ENCODE measurements around the gene BATF3.

Gene BATF3

DNA sequence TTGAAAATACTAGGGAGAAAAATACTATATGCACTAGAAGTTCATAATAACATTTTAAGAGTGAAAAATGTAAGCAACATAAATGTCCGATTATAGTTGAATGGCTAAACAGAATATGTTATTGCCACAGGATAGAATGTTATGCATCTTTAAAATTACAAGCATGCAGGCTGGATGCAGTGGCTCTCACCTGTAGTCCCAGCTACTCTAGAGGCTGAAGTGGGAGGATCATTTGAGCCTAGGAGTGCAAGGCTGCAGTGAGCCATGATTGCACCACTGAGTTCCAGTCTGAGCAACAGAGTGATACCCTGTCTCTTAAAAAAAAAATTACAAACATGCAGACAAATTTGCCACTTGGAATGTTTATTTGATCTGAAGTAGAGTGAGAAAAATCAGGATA is 3.0 kb upstream of the BATF3 start:
- Histone ChIP-seq H3K27me3 (ENCODE audit: low read depth, low read length) (no peaks in the 10 kb centered on the region), H3K27ac (ENCODE audit: low read length) (no peak overlapping the region), H3K4me3 (ENCODE audit: low read depth in 1 of 2, low read length in 2 of 2) (no peak overlapping the region), H3K36me3 (ENCODE audit: control insufficient read depth in 1 of 2, insufficient read depth in 2 of 2, low read length in 2 of 2) (no peaks in the 10 kb centered on the region), H3K4me1 (ENCODE audit: control insufficient read depth in 1 of 2, insufficient read depth in 2 of 2, low read length in 2 of 2) (peaks cover 0 to 17% of the 10 kb centered on the region in 2 donors), H3K9me3 (ENCODE audit: control insufficient read depth in 1 of 2, low read length in 2 of 2) (no peaks in the 10 kb centered on the region)

- H3K4me1 ChIP-seq (ENCODE audit: control insufficient read depth in 1 of 2, insufficient read depth in 2 of 2, low read length in 2 of 2), result peaks cover 0 to 17% of the 10 kb centered on the region in 2 donors
- H3K4me3 ChIP-seq (ENCODE audit: low read depth in 1 of 2, low read length in 2 of 2), result no peak overlapping the region
- H3K9me3 ChIP-seq (ENCODE audit: control insufficient read depth in 1 of 2, low read length in 2 of 2), result no peaks in the 10 kb centered on the region
- no peaks in the 10 kb centered on the region for H3K36me3 ChIP-seq (ENCODE audit: control insufficient read depth in 1 of 2, insufficient read depth in 2 of 2, low read length in 2 of 2)
- no peaks in the 10 kb centered on the region for H3K27me3 ChIP-seq (ENCODE audit: low read depth, low read length)
- no peak overlapping the region for H3K27ac ChIP-seq (ENCODE audit: low read length)
Measured at GRCh38 chr1:212701910-212702309, 2.3 kb upstream of the BATF3 start.

DNA sequence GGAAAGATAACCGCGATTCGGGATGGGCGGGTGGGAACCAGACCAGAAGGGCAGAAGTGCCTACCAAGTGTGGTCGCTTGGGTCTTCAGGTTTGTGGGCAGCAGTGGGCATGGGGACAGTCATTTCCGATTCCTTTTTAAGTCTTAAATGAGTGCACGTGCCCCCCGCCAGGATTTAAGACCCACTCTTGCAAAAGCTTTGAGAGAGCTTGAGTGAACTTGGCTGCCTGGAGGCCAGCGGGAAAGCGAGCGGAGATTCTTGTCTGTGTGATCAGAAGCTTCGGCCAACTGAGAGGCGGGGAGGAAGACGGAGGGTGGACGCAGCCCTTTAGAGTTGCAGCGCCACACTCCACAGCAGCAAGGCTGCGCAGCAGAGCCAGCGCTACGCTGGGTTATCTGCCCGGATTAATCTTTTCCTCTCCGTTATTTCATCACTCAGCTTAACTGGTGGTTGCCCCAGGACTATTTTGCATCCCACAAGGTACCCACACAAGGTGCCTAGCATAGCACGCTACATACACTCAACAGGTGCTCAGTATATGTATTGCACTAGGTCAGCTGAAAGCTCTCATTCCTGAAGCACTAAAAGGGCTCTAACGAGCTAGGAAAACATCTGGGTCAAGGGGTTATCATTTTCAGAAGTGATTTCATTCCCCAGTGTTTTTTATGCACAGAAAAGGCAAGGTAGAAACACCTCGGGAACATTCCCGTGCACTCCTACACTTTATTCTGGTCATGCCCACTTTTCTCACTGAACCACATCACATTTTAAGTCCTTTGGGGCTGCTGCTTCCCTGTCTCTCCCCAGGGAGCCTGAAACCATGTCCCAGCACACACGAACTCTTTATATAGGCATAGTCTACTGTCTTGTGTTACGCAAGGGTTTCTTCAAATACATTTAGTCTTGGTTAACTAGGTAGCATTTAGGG is 1.5 kb upstream of the BATF3 start:
- Histone ChIP-seq H3K4me1 (ENCODE audit: control insufficient read depth in 1 of 2, insufficient read depth in 2 of 2, low read length in 2 of 2) (peaks cover 0 to 17% of the 10 kb centered on the region in 2 donors), H3K4me3 (ENCODE audit: low read depth in 1 of 2, low read length in 2 of 2) (peak overlapping the region; percentile 45 to 68), H3K9me3 (ENCODE audit: control insufficient read depth in 1 of 2, low read length in 2 of 2) (no peaks in the 10 kb centered on the region), H3K27me3 (ENCODE audit: low read depth, low read length) (no peaks in the 10 kb centered on the region), H3K36me3 (ENCODE audit: control insufficient read depth in 1 of 2, insufficient read depth in 2 of 2, low read length in 2 of 2) (no peaks in the 10 kb centered on the region), H3K27ac (ENCODE audit: low read length) (peak overlapping the region; percentile 20)

- Histone ChIP-seq H3K4me1 (ENCODE audit: control insufficient read depth in 1 of 2, insufficient read depth in 2 of 2, low read length in 2 of 2) (peaks cover 0 to 17% of the 10 kb centered on the region in 2 donors), H3K27ac (ENCODE audit: low read length) (peak overlapping the region; percentile 20), H3K36me3 (ENCODE audit: control insufficient read depth in 1 of 2, insufficient read depth in 2 of 2, low read length in 2 of 2) (no peaks in the 10 kb centered on the region), H3K9me3 (ENCODE audit: control insufficient read depth in 1 of 2, low read length in 2 of 2) (no peaks in the 10 kb centered on the region), H3K27me3 (ENCODE audit: low read depth, low read length) (no peaks in the 10 kb centered on the region), H3K4me3 (ENCODE audit: low read depth in 1 of 2, low read length in 2 of 2) (peak overlapping the region; percentile 45 to 68)
Measured at GRCh38 chr1:212700223-212700891, 717 bp upstream of the BATF3 start.

- Histone ChIP-seq H3K4me1 (ENCODE audit: control insufficient read depth in 1 of 2, insufficient read depth in 2 of 2, low read length in 2 of 2) (peaks cover 0 to 17% of the 10 kb centered on the region in 2 donors), H3K9me3 (ENCODE audit: control insufficient read depth in 1 of 2, low read length in 2 of 2) (no peaks in the 10 kb centered on the region), H3K27ac (ENCODE audit: low read length) (no peak overlapping the region), H3K36me3 (ENCODE audit: control insufficient read depth in 1 of 2, insufficient read depth in 2 of 2, low read length in 2 of 2) (no peaks in the 10 kb centered on the region), H3K4me3 (ENCODE audit: low read depth in 1 of 2, low read length in 2 of 2) (peak overlapping the region; percentile 13 to 68), H3K27me3 (ENCODE audit: low read depth, low read length) (no peaks in the 10 kb centered on the region)
Measured at GRCh38 chr1:212699104-212699624, 476 bp downstream of the BATF3 start.

- H3K9me3 ChIP-seq (ENCODE audit: control insufficient read depth in 1 of 2, low read length in 2 of 2), result no peaks in the 10 kb centered on the region
- H3K27me3 ChIP-seq (ENCODE audit: low read depth, low read length), result no peaks in the 10 kb centered on the region
- peak overlapping the region; percentile 13 to 68 for H3K4me3 ChIP-seq (ENCODE audit: low read depth in 1 of 2, low read length in 2 of 2)
- no peak overlapping the region for H3K27ac ChIP-seq (ENCODE audit: low read length)
- peaks cover 0 to 17% of the 10 kb centered on the region in 2 donors for H3K4me1 ChIP-seq (ENCODE audit: control insufficient read depth in 1 of 2, insufficient read depth in 2 of 2, low read length in 2 of 2)
- no peaks in the 10 kb centered on the region for H3K36me3 ChIP-seq (ENCODE audit: control insufficient read depth in 1 of 2, insufficient read depth in 2 of 2, low read length in 2 of 2)
Measured at GRCh38 chr1:212698467-212699103, 1.1 kb downstream of the BATF3 start.

GRCh38 chr1:212696721-212697331 is 2.8 kb downstream of the BATF3 start:
- Histone ChIP-seq H3K9me3 (ENCODE audit: control insufficient read depth in 1 of 2, low read length in 2 of 2) (no peaks in the 10 kb centered on the region), H3K4me1 (ENCODE audit: control insufficient read depth in 1 of 2, insufficient read depth in 2 of 2, low read length in 2 of 2) (peaks cover 0 to 17% of the 10 kb centered on the region in 2 donors), H3K27ac (ENCODE audit: low read length) (no peak overlapping the region), H3K4me3 (ENCODE audit: low read depth in 1 of 2, low read length in 2 of 2) (no peak overlapping the region), H3K27me3 (ENCODE audit: low read depth, low read length) (no peaks in the 10 kb centered on the region), H3K36me3 (ENCODE audit: control insufficient read depth in 1 of 2, insufficient read depth in 2 of 2, low read length in 2 of 2) (no peaks in the 10 kb centered on the region)

- H3K36me3 ChIP-seq (ENCODE audit: control insufficient read depth in 1 of 2, insufficient read depth in 2 of 2, low read length in 2 of 2), result no peaks in the 10 kb centered on the region
- H3K4me1 ChIP-seq (ENCODE audit: control insufficient read depth in 1 of 2, insufficient read depth in 2 of 2, low read length in 2 of 2), result no peaks in the 10 kb centered on the region
- no peak overlapping the region for H3K4me3 ChIP-seq (ENCODE audit: low read depth in 1 of 2, low read length in 2 of 2)
- H3K9me3 ChIP-seq (ENCODE audit: control insufficient read depth in 1 of 2, low read length in 2 of 2), result no peaks in the 10 kb centered on the region
- H3K27me3 ChIP-seq (ENCODE audit: low read depth, low read length), result no peaks in the 10 kb centered on the region
- H3K27ac ChIP-seq (ENCODE audit: low read length), result no peak overlapping the region
Measured at GRCh38 chr1:212692774-212693644, 6.6 kb downstream of the BATF3 start.

GRCh38 chr1:212691561-212692071 is 8.0 kb downstream of the BATF3 start:
- Histone ChIP-seq H3K4me3 (ENCODE audit: low read depth in 1 of 2, low read length in 2 of 2) (no peak overlapping the region), H3K4me1 (ENCODE audit: control insufficient read depth in 1 of 2, insufficient read depth in 2 of 2, low read length in 2 of 2) (no peaks in the 10 kb centered on the region), H3K36me3 (ENCODE audit: control insufficient read depth in 1 of 2, insufficient read depth in 2 of 2, low read length in 2 of 2) (no peaks in the 10 kb centered on the region), H3K27me3 (ENCODE audit: low read depth, low read length) (no peaks in the 10 kb centered on the region), H3K27ac (ENCODE audit: low read length) (no peak overlapping the region), H3K9me3 (ENCODE audit: control insufficient read depth in 1 of 2, low read length in 2 of 2) (no peaks in the 10 kb centered on the region)

- no peaks in the 10 kb centered on the region for H3K36me3 ChIP-seq (ENCODE audit: control insufficient read depth in 1 of 2, insufficient read depth in 2 of 2, low read length in 2 of 2)
- H3K4me3 ChIP-seq (ENCODE audit: low read depth in 1 of 2, low read length in 2 of 2), result no peak overlapping the region
- H3K27ac ChIP-seq (ENCODE audit: low read length), result no peak overlapping the region
- no peaks in the 10 kb centered on the region for H3K4me1 ChIP-seq (ENCODE audit: control insufficient read depth in 1 of 2, insufficient read depth in 2 of 2, low read length in 2 of 2)
- no peaks in the 10 kb centered on the region for H3K9me3 ChIP-seq (ENCODE audit: control insufficient read depth in 1 of 2, low read length in 2 of 2)
- H3K27me3 ChIP-seq (ENCODE audit: low read depth, low read length), result no peaks in the 10 kb centered on the region
Measured at GRCh38 chr1:212690816-212691403, 8.7 kb downstream of the BATF3 start.
